KOPT-K1 (cell line): ENCODE data around the gene LIMCH1.

ENCODE experiments used
- H3K27ac ChIP-seq: fragments of 200-600 bp; sonication (generic); 2 replicates; pipeline ENCODE4 v1.5.1; 2016; ENCODE audit warnings: antibody characterized with exemption, mild to moderate bottlenecking, low read depth, low read length; ENCODE audit not compliant: poor library complexity, severe bottlenecking
- H3K36me3 ChIP-seq: fragments of 200-600 bp; sonication (generic); 2 replicates; pipeline ENCODE4 v1.5.1; 2017; ENCODE audit warnings: antibody characterized with exemption, mild to moderate bottlenecking, low read length, moderate library complexity; ENCODE audit not compliant: insufficient read depth
- H3K9me3 ChIP-seq: fragments of 200-600 bp; sonication (generic); 2 replicates; pipeline ENCODE4 v1.5.1; 2017; ENCODE audit warnings: antibody characterized with exemption, low read length, mild to moderate bottlenecking; ENCODE audit not compliant: insufficient read depth, poor library complexity, severe bottlenecking

Gene LIMCH1

DNA sequence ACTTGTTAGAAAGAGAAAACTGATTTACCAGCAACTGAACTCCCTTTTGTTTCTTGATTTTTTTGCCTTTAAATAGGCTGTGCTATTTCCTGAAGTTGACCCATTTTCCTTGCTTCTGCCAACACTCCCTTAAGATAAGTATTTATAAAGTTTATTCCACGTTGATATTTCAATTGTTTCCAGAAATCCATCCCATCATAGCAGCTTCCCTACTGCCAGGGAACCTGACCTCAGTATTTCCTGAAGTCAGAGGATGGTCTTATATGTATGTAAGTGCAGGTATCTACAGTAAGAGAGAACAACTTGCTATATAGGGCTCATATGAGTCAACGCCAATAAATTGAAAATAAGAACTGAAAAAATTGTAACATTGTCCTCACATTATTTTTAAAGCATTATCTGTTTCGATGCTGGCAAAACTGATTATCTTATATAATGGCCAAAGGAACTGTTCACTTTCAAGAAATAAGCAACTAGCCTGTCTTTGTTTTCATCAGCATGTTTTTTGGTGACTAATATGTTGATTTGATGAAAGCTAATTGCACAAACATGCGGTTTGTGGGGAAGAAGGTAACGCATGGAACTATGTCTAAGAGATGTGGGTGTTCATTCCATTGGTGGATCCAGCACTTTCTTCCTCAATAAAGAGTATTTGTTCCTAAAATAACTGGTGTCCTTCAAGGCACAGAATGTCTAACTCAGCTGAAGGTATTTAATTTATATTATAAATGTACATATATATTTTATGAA, 4.7 kb downstream of the LIMCH1 start:
- no peaks in the 10 kb centered on the region for H3K36me3 ChIP-seq
- no peaks in the 10 kb centered on the region for H3K9me3 ChIP-seq
- no peak overlapping the region for H3K27ac ChIP-seq

DNA sequence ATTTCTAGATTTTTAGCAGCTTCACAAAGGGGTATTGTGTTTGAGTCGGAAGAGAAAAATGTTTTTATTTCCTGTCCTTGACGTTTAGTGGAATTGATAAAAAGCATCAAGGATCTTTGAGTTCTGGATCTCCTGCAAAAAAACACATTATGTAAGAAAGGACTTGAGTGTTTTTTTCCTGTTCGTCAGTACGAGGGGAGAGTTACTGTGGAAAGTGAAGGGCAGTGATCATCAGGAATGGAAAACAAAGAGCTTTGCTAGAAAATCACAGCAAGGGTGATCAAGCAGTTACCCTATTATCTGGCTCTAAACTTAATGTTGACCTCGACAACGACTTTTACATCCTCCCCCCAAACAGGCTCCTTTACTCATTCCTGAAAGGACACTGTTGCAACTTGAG, 7.3 kb downstream of the LIMCH1 start:
- no peaks in the 10 kb centered on the region for H3K36me3 ChIP-seq
- no peak overlapping the region for H3K27ac ChIP-seq
- H3K9me3 ChIP-seq, result no peaks in the 10 kb centered on the region

DNA sequence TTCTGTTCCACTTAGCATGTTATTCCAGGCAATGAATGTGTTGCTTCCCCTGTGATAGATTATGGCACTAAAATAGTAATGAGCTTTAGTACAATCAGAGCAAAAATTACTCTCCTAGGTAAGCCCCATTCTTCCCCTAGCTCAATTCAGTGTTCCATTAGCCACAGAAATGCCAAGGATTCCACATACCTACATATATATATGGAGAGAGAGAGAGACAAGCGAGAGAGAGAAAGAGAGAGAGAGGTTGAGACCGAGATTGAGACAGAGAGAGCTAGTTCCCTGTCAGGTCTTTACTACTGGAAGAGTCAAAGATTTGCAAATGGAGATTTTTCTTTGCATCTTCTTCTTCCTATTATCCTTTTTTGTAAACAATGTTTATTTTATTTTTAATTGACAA, 8.7 kb downstream of the LIMCH1 start:
- Histone ChIP-seq H3K27ac (no peak overlapping the region), H3K9me3 (no peaks in the 10 kb centered on the region), H3K36me3 (no peaks in the 10 kb centered on the region)

DNA sequence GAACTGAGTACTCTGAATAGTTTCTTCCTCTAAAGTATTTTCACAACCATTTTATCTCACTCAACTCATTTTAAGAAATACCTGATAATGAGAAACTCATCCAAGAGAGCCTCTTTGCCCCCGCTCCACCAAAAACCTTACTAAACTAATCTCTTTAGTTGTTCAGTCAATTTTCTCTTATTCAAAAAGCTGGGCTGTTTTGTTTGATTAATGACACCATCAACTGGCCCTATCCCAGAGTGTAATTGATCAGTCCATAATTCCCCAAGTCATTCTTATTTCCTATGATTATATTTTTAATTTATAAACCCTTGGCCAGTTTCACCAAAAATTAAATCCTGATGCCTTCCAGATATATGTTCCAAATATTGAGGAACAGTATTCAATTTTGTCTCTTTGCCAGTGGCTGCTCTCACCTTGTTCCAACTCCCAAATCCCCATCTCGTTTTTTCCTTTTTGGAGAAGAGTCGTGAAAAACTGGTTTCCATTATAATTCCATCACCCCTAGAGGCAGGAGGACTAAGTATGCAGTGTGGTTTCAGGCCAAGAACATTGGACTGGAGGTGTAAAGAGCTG, 10.4 kb downstream of the LIMCH1 start:
- Histone ChIP-seq H3K36me3 (no peaks in the 10 kb centered on the region), H3K9me3 (no peaks in the 10 kb centered on the region), H3K27ac (no peak overlapping the region)

- no peak overlapping the region for H3K27ac ChIP-seq
- H3K36me3 ChIP-seq, result no peaks in the 10 kb centered on the region
- H3K9me3 ChIP-seq, result no peaks in the 10 kb centered on the region
Observed at GRCh38 chr4:41549478-41549877, 11.5 kb downstream of the LIMCH1 start.

GRCh38 chr4:41550308-41550707, 12.4 kb downstream of the LIMCH1 start:
- no peak overlapping the region for H3K27ac ChIP-seq
- no peaks in the 10 kb centered on the region for H3K36me3 ChIP-seq
- no peaks in the 10 kb centered on the region for H3K9me3 ChIP-seq

GRCh38 chr4:41551536-41551935, 13.6 kb downstream of the LIMCH1 start:
- Histone ChIP-seq H3K36me3 (no peaks in the 10 kb centered on the region), H3K9me3 (no peaks in the 10 kb centered on the region)

GRCh38 chr4:41554905-41555304, 16.9 kb downstream of the LIMCH1 start:
- H3K27ac ChIP-seq, result no peak overlapping the region
- H3K9me3 ChIP-seq, result no peaks in the 10 kb centered on the region
- H3K36me3 ChIP-seq, result no peaks in the 10 kb centered on the region

More at GRCh38 chr4:41551536-41551935, 13.6 kb downstream of the LIMCH1 start:
- H3K27ac ChIP-seq, result no peak overlapping the region

DNA sequence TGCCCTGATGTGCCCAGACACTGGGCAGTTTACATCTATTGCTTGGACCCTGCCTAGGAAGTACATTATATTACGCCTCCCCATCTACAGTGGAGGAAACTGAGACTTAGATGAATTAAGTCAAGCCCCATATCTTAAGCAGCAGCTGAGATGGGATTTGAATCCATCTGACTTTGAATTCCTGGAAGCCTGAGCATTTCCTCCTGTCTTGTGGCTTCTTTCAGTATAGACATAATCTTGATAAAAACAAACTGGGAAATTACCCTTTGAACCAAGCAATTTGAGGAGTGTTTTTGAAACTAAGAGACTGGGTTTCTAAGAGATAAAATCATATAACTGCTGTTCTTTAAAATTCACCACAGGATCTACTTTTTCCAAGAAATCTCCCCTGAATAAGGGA, 18.6 kb downstream of the LIMCH1 start:
- Histone ChIP-seq H3K36me3 (no peaks in the 10 kb centered on the region), H3K9me3 (no peaks in the 10 kb centered on the region)

DNA sequence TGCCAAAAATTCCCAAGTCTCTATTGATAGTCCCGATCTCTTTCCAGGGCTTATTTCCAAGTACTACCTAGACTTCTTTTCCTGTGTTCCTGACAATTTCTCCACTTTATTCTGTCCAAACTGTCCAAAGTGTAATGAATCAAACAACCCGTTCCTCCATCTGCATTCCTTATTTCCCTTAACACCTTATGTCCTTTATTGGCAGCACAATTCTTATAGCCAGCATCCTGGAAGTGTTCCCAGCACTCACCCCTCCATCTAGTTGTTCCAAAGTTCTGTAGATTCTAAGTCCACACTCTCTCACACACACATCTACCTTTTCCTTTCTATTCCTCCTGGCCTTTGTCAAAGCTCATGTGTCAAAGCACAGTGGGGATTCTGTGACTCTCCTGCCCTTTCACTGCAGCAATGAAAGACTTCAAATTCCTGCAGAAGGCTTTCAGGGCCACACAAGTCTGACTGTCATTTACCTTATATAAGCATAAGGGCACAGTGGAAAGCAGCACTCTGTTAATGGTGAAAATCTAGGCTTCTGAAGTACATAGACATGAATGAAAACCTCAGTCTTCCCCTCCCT, 22.1 kb downstream of the LIMCH1 start:
- no peaks in the 10 kb centered on the region for H3K36me3 ChIP-seq
- H3K27ac ChIP-seq, result no peak overlapping the region
- no peaks in the 10 kb centered on the region for H3K9me3 ChIP-seq

More for the DNA sequence above, 18.6 kb downstream of the LIMCH1 start:
- no peak overlapping the region for H3K27ac ChIP-seq

GRCh38 chr4:41561244-41561643, 23.3 kb downstream of the LIMCH1 start:
- H3K9me3 ChIP-seq, result no peaks in the 10 kb centered on the region
- H3K36me3 ChIP-seq, result no peaks in the 10 kb centered on the region
- no peak overlapping the region for H3K27ac ChIP-seq

DNA sequence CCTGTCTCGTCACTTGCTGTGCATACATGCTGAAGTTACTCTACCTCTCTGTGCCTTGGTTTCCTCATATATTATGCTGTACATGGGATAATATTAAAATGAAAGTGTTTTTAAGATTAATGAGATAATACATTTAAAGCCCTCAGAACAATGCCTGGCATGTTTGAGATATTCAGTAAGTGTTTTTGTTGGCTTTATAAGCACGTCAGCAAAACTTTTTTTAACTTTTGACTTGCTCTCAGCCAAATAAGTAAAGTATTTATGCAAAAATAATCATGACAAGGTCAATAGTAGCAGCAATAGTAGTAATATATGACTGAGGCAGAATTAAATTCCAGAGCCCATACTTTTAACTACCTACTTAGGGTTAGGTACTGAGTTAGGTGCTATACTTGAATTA, 29.2 kb downstream of the LIMCH1 start:
- Histone ChIP-seq H3K36me3 (no peaks in the 10 kb centered on the region), H3K27ac (no peak overlapping the region), H3K9me3 (no peaks in the 10 kb centered on the region)

DNA sequence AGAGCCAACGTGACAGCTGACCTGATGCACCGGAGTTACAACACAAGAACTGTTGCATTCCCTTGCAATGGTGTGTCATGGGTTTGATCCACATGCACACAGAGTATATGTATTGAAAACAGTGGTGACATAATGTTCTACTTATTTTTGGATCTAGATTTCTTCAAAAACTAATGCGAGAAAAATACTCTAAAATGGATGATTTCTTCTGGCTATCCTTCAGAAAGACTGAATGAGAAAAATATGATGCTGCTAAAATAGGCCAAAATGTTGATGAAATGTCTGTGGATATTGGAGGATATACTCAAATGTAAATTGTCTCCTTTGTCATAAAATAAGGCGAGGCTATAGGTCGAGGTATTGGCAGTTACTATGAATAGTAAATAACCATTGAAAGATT, 30.4 kb downstream of the LIMCH1 start:
- Histone ChIP-seq H3K27ac (no peak overlapping the region), H3K9me3 (no peaks in the 10 kb centered on the region), H3K36me3 (no peaks in the 10 kb centered on the region)

DNA sequence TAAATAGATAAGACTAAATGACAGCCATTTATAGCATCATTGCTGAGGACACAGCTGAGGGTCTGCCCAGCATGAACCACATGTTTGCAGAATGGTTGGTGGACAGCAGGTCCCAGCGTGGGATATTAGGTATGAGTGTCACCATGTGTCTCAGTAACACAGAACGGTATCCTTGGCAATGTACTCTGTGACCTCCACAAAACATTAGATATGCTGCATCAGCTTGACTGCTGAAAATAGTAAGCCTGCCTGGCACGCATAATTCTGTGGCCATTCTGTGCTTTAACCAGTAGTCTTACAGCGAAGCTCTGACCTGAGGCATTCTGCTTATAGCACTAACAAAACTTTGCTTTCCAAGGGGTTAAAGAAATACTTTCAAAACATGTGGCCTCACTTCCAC, 32.0 kb downstream of the LIMCH1 start:
- H3K27ac ChIP-seq, result no peak overlapping the region
- H3K9me3 ChIP-seq, result no peaks in the 10 kb centered on the region

GRCh38 chr4:41571422-41571821, 33.5 kb downstream of the LIMCH1 start:
- Histone ChIP-seq H3K27ac (no peak overlapping the region), H3K9me3 (no peaks in the 10 kb centered on the region), H3K36me3 (no peaks in the 10 kb centered on the region)

More for the DNA sequence above, 32.0 kb downstream of the LIMCH1 start:
- no peaks in the 10 kb centered on the region for H3K36me3 ChIP-seq

GRCh38 chr4:41572516-41572915, 34.6 kb downstream of the LIMCH1 start:
- Histone ChIP-seq H3K9me3 (no peaks in the 10 kb centered on the region), H3K27ac (no peak overlapping the region), H3K36me3 (no peaks in the 10 kb centered on the region)
